HUES6 (cell line): ENCODE data around the gene RND2.
"Not testable (repeated sequence)": the region's sequence is repeated elsewhere in the genome, so short reads cannot be mapped to it uniquely, and the experiment has no call there.

ENCODE experiments used
- H3K27ac ChIP-seq: 2 replicates; pipeline ENCODE4 v1.7.0; 2013; ENCODE audit warnings: low read depth, mild to moderate bottlenecking, low read length, inconsistent platforms
- H3K27me3 ChIP-seq: 2 replicates; pipeline ENCODE4 v1.6.1; 2013; ENCODE audit warnings: low read length; ENCODE audit not compliant: control insufficient read depth, insufficient read depth
- H3K36me3 ChIP-seq: 2 replicates; pipeline ENCODE4 v1.6.1; 2013; ENCODE audit warnings: low read length; ENCODE audit not compliant: control insufficient read depth, insufficient read depth
- H3K4me1 ChIP-seq: 2 replicates; pipeline ENCODE4 v1.6.1; 2013; ENCODE audit warnings: low read length; ENCODE audit not compliant: control insufficient read depth, insufficient read depth
- H3K4me3 ChIP-seq: 2 replicates; pipeline ENCODE4 v1.5.1; 2013; ENCODE audit warnings: low read depth, low read length
- H3K9ac ChIP-seq: one replicate; pipeline ENCODE4 v1.6.1; 2013; ENCODE audit warnings: mild to moderate bottlenecking, low read length
- H3K9me3 ChIP-seq: 2 replicates; pipeline ENCODE4 v1.6.1; 2013; ENCODE audit warnings: low read depth, low read length; ENCODE audit not compliant: control insufficient read depth, insufficient read depth

Gene RND2

DNA sequence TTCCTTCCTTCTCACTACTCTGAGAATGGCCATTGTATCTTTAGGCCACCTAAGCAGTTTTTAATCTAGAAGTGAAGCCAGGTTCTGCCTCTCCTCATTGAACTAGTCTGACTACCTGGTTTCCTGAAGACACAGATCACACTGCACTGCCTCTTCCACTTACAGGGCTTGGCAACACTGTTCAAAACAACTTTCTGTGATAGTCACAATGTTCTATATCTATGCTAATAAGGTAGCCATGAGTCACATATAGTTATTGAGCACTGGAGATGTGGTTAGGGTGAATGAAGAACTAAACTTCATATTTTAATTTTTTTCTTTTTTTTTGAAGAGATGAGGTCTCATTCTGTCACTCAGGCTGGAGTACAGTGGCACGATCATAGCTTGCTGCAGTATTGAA is 26.9 kb downstream of the RND2 start:
- H3K9me3 ChIP-seq, result no peaks in the 10 kb centered on the region
- no peaks in the 10 kb centered on the region for H3K4me1 ChIP-seq
- no peak overlapping the region for H3K4me3 ChIP-seq
- H3K27ac ChIP-seq, result no peak overlapping the region
- H3K9ac ChIP-seq, result no peak overlapping the region
- no peaks in the 10 kb centered on the region for H3K27me3 ChIP-seq
- H3K36me3 ChIP-seq, result peaks cover 57% of the 10 kb centered on the region

DNA sequence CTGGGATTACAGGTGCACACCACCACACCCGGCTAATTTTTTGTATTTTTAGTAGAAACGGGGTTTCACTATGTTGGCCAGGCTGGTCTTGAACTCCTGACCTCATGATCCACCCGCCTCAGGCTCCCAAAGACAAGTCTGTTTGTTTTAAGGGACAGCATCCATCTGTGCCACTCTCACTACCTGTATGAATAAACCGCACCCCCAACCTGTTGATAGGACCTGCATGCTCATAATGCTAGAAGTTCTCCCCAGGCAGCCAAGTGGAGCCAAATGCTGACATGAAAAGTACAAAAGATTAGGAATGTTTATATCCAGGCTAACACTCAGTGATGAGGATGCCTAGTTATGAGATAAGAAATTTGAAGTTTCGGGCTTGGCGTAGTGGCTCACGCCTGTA is 28.0 kb downstream of the RND2 start:
- H3K9ac ChIP-seq, H3K27ac ChIP-seq, H3K27me3 ChIP-seq, H3K9me3 ChIP-seq, H3K4me1 ChIP-seq, H3K4me3 ChIP-seq: not testable (repeated sequence)
- H3K36me3 ChIP-seq, result peaks cover 54% of the 10 kb centered on the region

DNA sequence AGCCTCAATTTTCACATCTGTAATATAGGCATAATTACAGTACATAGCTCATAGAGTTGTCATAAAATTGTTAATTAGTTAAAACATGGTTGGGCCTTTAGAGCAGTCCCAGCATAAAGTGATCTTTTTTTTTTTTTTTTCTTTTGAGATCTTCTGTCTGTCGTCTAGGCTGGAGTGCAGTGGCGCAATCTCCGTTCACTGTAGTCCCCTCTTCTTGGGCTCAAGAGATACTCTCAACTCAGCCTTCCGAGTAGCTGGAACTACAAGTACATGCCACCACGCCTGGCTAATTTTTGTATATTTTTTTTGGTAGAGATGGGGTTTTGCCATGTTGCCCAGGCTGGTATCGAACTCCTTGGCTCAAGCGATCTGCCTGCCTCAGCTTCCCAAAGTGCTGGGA is 31.0 kb downstream of the RND2 start:
- H3K36me3 ChIP-seq, result peaks cover 52% of the 10 kb centered on the region
- no peak overlapping the region for H3K27ac ChIP-seq
- H3K27me3 ChIP-seq, result no peaks in the 10 kb centered on the region
- H3K9me3 ChIP-seq, result no peaks in the 10 kb centered on the region
- H3K9ac ChIP-seq, result no peak overlapping the region
- H3K4me3 ChIP-seq, result no peak overlapping the region
- H3K4me1 ChIP-seq, result no peaks in the 10 kb centered on the region

DNA sequence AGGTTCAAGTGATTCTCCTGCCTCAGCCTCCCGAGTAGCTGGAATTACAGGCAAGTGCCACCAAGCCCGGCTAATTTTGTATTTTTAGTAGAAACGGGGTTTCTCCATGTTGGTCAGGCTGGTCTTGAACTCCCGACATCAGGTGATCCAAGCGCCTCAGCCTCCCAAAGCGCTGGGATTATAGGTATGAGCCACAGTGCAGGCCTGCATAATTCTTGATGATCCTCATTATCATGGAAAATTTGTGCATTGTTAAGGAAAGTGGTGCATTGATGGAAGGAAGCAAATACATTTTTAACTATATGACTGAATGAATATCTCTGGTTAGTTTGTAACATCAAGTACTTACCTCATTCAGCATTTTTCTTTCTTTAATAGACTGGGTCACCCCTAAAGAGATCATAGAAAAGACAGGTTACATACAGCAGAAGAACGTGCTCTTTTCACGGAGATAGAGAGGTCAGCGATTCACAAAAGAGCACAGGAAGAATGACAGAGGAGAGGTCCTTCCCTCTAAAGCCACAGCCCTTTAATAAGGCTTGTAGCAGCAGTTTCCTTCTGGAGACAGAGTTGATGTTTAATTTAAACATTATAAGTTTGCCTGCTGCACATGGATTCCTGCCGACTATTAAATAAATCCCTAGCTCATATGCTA is 38.1 kb downstream of the RND2 start:
- no peak overlapping the region for H3K9ac ChIP-seq
- H3K36me3 ChIP-seq, result peaks cover 34% of the 10 kb centered on the region
- H3K27me3 ChIP-seq, result no peaks in the 10 kb centered on the region
- no peak overlapping the region for H3K4me3 ChIP-seq
- H3K27ac ChIP-seq, result no peak overlapping the region; the same call in 1 of the 2 replicates
- H3K9me3 ChIP-seq, result no peaks in the 10 kb centered on the region
- H3K4me1 ChIP-seq, result peaks cover 19% of the 10 kb centered on the region

DNA sequence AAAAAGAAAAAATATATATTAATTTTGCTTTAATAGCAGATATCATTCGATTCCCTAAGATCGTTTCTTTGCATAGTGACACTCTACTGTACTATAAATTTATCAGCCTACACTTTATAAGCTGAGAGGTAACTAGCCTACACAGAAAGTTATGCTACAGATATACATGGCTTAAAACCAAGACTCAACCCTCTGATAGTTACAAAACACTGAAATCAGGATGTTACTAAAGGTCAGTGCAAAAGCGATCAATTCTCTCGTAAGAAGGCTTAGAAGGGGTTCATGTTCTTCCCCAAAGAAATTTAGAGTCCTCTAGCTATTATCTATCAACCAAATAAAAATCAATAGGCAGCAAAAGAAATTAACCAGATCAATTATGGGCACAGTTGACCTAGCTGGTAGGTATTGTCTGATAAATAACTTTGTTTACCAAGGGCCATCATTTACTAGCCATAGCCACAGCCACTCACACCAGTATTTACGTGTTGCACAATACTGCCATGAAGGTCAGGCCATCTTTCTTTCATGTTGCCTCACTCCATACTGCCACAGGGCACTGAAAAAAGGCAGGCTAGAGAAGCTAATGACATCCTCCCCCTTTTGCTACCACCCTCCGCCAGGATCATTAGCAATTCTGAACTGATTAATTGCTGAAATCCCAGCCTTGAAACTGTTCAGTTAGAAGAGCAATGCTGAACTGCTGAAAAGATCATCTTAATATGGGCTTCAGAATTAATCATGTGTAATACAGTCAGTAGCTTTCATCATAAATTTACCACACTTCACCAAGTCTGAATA is 43.7 kb downstream of the RND2 start:
- Histone ChIP-seq H3K4me3 (no peak overlapping the region), H3K27me3 (no peaks in the 10 kb centered on the region), H3K4me1 (peaks cover 15% of the 10 kb centered on the region), H3K9me3 (no peaks in the 10 kb centered on the region), H3K36me3 (peaks cover 41% of the 10 kb centered on the region), H3K9ac (no peak overlapping the region), H3K27ac (no peak overlapping the region)

DNA sequence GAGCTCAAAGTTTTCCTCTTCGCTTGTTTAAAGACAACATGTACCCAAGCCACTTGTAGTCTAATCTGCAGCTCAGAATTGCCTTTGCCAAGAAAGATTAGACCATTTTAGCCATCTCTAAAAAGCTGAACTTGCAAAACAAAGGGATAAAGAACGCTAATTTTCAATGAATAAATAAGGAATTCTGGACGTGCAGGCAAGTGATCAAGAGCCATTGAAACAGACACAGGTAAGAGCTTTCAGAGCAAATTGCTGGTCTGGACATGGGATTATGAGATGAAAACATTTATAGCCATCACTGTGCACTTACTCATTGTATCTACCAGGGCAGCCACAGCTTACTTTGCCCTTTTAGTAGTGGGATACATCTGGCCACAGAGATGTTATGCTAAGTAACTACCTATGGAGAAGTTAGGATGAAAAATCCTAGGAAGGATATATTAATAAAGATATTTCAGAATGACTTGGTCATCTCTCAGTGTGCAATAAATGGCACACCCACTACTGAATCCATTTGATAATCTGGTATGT is 44.4 kb downstream of the RND2 start:
- H3K4me3 ChIP-seq, result no peak overlapping the region
- no peak overlapping the region for H3K27ac ChIP-seq
- no peaks in the 10 kb centered on the region for H3K27me3 ChIP-seq
- H3K9me3 ChIP-seq, result no peaks in the 10 kb centered on the region
- peaks cover 9% of the 10 kb centered on the region for H3K4me1 ChIP-seq
- peaks cover 48% of the 10 kb centered on the region for H3K36me3 ChIP-seq
- no peak overlapping the region for H3K9ac ChIP-seq

DNA sequence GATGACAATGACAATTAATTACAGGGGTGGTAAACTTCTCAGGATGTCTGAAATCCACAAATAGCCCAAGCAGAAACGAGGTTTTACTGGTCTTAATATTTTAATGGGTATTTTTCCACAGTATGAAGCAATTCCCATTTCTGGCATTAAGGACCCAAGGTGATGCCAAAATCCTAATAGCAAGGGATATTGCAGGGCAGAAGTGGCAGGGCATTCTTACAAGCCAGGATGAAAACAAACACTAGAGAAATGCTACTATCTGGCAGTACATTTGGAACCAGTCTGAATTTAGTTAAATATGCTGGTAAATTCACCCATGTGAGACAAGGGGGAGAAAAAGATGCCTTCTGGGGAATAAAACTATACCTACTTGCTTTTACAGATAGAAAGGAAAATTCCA is 45.2 kb downstream of the RND2 start:
- Histone ChIP-seq H3K9ac (no peak overlapping the region), H3K27ac (no peak overlapping the region), H3K36me3 (peaks cover 51% of the 10 kb centered on the region), H3K4me1 (peaks cover 7% of the 10 kb centered on the region), H3K9me3 (no peaks in the 10 kb centered on the region), H3K4me3 (no peak overlapping the region), H3K27me3 (no peaks in the 10 kb centered on the region)

DNA sequence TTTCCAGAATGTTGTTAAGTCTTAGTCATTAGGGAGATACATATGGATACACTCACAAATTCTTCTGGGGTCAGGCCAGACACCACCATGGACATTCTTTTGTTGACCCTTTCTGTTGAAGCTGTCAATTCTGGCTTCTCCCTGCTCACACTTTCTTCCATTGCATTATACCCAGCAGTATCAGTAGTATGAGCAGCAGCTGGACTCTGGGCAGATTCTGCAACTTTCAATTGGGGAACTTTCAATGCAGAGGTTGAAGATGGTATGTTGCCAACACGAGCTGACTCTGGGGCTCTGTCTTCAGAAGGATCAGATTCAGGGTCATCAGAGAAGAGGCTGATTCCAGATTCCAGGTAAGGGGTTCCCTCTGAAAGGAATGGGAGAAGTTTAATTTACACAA is 45.8 kb downstream of the RND2 start:
- peaks cover 7% of the 10 kb centered on the region for H3K4me1 ChIP-seq
- no peak overlapping the region for H3K4me3 ChIP-seq
- H3K9ac ChIP-seq, result no peak overlapping the region
- no peaks in the 10 kb centered on the region for H3K27me3 ChIP-seq
- no peaks in the 10 kb centered on the region for H3K9me3 ChIP-seq
- H3K27ac ChIP-seq, result no peak overlapping the region
- peaks cover 46% of the 10 kb centered on the region for H3K36me3 ChIP-seq

DNA sequence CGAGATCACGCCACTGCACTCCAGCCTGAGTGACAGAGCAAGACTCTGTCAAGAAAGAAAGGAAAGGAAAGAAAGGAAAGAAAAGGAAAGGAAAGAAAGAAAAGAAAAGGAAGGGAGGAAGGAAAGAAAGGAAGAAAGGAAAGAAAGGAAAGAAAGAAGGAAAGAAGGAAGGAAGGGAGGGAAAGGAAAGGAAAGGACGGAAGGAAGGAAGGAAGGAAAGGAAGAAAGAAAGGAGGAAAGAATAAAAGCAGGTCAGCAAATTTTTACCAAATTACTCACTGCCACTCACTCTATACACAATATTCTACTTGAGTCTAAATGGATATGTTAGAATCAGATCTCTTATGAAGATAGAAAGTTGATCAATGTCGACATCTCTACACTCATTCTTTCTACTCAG is 49.8 kb downstream of the RND2 start:
- no peak overlapping the region for H3K9ac ChIP-seq
- H3K9me3 ChIP-seq, result no peaks in the 10 kb centered on the region
- H3K4me3 ChIP-seq, result no peak overlapping the region
- peaks cover 7% of the 10 kb centered on the region; the same call in 1 of the 2 replicates for H3K4me1 ChIP-seq
- no peaks in the 10 kb centered on the region for H3K27me3 ChIP-seq
- H3K27ac ChIP-seq, result no peak overlapping the region
- H3K36me3 ChIP-seq, result peaks cover 31% of the 10 kb centered on the region

DNA sequence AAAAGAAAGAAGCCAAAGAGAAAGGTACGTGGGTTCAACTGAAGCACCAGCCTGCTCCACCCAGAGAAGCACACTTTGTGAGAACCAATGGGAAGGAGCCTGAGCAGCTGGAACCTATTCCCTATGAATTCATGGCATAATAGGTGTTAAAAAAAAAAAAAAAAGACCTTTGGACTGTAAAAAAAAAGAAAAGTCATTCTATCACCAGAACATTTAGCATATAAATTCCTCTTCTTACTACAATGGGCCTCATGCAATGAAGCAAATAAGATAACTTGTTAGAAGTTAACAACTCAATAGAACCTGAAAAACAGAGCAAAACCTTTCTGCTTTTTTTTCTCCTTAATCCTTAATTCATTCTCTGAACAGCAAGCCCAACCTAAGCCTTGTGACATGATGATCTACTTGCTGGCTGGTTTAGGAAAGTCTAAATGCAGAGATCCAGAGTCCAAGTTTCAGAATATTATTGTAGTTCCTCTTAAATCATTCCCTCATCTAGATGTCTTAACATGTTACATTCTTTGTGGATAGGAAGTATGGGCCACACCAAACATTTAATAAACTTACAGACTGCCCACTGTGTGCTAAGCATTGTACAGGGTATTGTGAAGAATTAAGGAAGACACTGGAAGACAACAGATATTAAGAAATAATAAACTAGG is 54.7 kb downstream of the RND2 start:
- Histone ChIP-seq H3K4me1 (peaks cover 10% of the 10 kb centered on the region; the same call in 1 of the 2 replicates), H3K27ac (peak overlapping the region; percentile 36; the same call in 1 of the 2 replicates), H3K4me3 (no peak overlapping the region), H3K27me3 (no peaks in the 10 kb centered on the region), H3K36me3 (peaks cover 24% of the 10 kb centered on the region), H3K9ac (peak overlapping the region; percentile 9), H3K9me3 (no peaks in the 10 kb centered on the region)
